Activated CD4-positive, CD25-positive, alpha-beta regulatory T cell treated with anti-CD3 and anti-CD28 coated beads, Interleukin-2, amount 50 U/mL, for 16 hours (primary cell): ENCODE measurements around the gene NF2.

Source experiments
- DNase-seq: peaks from one replicate; pipeline ENCODE4 v3.0.0-alpha.2; 2020; ENCODE audit warnings: low read depth, low spot score

NF2 gene

DNA sequence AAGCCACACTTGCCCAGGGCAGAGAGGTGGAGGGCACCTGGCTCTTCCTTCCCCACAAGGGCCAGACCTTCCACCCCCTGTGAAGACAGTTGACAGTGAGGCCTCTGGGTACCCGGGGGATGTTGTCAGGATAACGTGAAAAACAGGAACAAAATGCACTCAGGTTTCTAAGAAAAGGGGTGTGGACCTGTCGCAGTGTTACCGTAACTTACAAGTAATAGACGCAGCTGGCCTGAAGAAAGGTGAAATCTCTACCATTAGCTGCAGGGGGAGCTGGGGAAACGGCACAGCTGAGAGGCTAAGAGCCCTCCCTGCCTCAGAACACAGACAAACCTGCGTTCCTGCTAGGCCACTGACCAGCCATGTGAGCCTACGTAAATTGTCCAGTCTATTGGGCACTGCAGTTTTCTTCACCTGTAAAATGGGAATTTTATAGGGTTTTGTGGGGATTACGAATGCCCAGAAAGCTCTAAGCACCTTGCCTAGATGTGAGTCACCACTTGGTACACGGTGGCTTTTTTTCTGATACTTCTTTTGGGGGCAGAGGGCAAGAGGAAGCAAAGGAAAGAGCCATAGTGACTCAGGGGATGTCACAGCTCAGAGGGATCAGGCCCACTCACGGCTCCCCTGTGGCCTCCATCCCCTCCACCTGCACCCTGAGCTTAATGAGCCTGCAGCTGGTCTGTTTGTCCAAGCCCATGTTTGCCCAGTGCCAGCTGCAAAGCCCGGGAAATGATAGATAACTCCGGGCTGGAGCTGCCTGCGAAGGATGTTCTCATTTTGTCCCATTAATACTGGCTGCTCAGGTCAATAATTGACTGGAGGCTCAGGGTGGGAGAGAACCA lies 97.9 kb downstream of the NF2 start:
- no peak for DNase-seq

- DNase-seq = no peak
Observed at GRCh38 chr22:29702000-29702930, 98.8 kb downstream of the NF2 start.

GRCh38 chr22:29702931-29703501 lies 99.6 kb downstream of the NF2 start:
- DNase-seq = no peak

GRCh38 chr22:29703569-29704195 lies 100.2 kb downstream of the NF2 start:
- DNase-seq = no peak

DNA sequence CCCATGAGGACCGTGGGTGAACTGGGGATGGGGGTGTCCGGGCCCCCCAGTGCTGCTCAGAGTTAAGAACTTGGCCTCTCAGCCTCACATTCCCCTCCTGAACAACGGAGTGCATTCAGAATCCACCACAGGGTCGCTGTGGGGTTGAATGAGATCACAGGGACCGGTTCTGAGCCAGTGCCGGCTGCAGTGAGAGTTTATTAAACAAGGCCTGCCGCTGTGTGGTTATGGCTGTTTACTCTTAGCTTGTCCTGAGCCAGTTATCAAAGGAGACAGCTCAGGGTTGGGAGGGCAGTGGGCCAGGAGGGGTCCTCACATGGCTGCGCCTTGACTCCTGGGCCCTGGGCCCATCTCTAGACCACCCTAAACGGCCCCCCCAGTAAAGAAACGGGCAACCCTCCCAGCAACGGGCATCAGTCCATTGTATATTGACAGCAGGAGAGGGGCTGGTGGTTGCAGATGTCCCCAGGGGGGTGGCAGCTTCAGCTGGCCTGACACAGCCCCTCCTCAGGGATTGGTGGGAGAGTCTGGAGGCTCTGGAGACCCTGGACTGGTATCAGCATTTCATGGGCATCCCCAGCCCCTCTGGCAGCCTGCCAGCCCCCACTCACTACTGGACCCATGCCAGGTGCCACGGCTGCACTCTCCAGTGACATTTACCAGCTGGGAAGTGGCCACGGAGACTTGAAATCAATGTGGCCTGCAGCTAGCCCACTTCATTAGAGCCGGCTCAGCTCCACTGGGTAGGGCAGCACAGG lies 101.3 kb downstream of the NF2 start:
- DNase-seq = no peak

GRCh38 chr22:29705651-29706050 lies 102.2 kb downstream of the NF2 start:
- DNase-seq = no peak

DNA sequence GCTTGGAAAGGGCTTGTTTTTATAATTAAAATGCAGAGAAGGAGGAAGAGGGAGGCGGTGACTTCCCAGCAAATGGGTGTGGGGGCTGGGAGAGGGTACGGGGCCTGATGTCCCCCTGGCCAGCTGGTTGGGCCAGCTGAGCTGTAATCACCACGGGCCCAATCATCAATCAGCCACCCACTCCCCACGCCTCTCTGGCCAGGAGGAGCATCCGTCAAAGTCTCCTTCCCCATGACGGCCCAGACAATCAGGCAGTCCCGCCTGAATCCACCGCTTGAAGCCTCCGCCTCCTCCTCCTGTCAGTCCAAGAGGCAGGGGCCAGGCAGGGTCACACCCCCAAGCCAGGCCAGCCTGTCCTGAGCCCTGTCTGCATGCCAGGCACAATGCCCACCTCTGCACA lies 103.1 kb downstream of the NF2 start:
- DNase-seq = no peak

DNA sequence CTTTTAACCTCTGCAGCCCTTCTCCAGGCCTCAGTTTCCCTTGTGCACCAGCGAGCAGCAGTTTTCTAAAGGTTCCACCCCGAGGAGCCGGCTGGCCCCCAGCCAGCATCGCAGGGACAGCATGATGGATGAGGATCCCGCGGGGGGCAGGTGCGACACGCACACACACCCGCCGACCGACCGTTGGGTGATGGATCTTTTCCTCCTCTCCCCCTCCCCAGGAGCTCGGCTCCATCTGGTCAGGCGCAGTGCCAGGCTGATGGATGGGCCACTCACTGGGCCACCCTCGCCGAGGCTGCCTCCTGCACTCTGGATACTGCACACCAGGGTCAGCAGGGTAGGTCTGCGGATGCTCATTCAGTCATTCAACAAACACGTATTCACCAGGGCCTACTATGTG lies 103.6 kb downstream of the NF2 start:
- DNase-seq = no peak

DNA sequence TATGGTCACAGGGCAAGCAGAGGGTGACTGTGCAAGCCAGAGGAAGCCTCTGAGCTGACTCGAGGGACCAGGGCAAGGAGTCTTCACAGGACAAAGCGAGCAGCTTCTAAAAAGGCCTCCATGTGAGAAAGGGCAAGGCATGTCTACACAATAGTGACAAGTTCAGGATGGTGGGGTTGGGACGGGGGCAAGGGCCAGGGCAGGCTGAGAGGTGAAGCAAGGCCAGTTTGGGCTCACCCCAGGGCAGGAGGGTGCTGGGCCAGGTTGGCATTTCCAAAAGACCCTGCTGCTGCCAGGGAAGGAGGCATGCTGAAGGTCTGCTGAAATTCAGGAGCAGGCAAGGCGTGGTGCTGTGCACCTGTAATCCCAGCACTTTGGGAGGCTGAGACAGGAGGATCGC lies 104.0 kb downstream of the NF2 start:
- no peak for DNase-seq

DNA sequence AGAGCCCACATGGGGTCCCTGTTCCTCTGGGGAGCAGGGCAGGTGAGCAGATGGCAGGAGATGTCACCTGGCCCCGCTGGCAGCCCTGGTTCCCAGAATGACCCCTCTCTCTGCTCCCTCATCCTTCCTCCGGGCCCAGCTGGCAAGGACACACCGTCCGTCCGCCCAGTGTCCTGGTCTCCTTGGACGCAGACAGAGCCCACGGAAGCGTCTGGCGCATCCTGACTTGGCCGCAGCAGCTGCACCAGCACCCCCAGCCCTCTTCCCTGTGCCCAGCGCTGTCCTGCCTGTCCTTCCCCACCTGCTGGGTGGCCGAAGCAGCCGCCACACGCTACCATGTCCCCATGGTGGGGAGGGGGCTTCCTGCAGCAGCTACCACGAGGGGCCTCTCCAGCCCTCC lies 106.8 kb downstream of the NF2 start:
- no peak for DNase-seq

DNA sequence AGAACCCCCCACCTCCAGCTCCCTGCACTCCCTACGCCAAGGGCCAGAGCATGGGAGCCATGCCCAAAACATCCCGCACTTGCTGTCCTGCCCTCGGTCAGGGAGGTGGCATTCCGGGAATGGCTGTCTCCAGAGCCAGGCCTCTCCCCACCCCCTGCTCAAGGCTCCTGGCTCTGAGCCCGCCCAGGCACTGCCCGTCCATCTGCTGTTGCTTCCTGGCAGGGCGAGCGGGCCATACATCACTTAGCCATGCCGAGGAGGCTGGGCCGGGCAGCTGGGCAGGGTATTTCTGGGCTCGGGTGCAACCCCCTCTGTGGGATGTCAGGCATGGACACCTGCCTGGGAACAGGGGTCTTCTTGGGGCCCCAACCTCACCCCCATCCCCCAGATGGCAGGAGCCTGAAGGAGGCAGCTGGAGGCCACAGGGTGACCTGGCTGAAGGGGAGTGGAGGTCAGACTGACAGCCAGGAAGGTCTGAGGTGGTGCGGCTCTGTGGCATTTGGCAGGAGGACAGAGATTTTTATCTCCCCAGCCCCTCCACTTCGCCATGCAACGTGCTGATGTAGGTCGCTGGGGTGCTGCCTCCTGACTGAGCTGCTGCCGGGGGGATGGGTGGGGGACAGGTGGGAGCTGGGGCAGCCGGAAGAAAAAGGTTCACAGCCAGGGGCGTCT lies 107.6 kb downstream of the NF2 start:
- DNase-seq = no peak

DNA sequence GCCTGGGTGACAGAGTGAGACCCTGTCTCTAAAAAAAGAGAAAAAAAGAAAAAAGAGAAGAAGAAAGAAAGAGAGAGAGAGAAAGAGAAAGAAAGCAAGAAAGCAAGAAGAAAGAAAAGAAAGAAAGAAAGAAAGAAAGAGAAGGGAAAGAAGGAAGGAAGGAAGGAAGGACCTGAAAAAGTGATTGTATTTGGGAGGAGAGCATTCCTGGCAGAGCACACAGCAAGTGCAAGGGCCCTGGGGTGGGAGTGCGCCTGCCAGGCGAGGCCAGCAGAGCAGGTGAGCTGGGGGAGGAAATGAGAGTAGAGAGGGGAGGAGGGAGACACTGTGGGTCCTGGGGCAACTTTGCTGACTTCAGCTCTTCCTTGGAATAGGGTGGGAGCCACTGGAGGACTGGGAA lies 108.7 kb downstream of the NF2 start:
- DNase-seq = no peak

GRCh38 chr22:29713156-29713727 lies 109.8 kb downstream of the NF2 start:
- no peak for DNase-seq

- no peak for DNase-seq
Observed at GRCh38 chr22:29715240-29715639, 111.8 kb downstream of the NF2 start.

DNA sequence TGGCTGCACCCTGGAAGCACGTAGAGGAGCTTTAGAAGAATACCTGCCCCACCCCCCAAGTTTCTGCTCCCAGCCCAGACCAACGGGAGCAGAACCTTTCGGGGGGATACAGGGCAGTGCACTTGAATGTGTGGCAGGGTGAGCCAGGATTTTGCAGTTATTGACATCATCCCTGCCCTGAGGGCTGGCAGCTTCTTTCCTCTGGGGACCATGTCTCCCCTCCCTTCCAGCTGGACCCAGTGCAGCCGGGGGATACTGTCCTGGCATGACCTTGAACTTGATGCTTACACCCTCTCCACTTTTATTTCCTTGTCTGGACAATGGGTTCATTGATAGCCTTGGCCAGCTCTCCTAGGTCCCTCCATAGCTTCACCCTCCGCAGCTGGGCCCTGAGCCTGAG lies 112.3 kb downstream of the NF2 start:
- no peak for DNase-seq

- no peak for DNase-seq
Observed at GRCh38 chr22:29716814-29717545, 113.5 kb downstream of the NF2 start.

DNA sequence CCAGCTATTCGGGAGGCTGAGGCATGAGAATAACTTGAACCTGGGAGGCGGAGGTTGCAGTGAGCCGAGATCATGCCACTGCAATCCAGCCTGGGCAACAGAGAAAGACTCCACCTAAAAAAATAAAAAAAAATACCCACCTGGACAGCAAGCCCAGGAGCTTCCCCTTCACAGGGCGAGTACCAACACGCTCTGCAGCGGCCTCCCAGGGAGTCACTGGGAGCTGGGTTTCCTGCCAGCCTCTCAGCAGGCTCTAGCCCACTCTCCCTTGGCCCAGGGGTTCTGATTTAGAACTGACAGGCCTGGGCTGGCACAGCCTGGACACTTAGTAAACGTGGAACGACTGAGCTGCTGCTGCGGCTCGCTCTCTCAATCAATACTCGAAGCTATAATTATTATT lies 114.4 kb downstream of the NF2 start:
- no peak for DNase-seq

DNA sequence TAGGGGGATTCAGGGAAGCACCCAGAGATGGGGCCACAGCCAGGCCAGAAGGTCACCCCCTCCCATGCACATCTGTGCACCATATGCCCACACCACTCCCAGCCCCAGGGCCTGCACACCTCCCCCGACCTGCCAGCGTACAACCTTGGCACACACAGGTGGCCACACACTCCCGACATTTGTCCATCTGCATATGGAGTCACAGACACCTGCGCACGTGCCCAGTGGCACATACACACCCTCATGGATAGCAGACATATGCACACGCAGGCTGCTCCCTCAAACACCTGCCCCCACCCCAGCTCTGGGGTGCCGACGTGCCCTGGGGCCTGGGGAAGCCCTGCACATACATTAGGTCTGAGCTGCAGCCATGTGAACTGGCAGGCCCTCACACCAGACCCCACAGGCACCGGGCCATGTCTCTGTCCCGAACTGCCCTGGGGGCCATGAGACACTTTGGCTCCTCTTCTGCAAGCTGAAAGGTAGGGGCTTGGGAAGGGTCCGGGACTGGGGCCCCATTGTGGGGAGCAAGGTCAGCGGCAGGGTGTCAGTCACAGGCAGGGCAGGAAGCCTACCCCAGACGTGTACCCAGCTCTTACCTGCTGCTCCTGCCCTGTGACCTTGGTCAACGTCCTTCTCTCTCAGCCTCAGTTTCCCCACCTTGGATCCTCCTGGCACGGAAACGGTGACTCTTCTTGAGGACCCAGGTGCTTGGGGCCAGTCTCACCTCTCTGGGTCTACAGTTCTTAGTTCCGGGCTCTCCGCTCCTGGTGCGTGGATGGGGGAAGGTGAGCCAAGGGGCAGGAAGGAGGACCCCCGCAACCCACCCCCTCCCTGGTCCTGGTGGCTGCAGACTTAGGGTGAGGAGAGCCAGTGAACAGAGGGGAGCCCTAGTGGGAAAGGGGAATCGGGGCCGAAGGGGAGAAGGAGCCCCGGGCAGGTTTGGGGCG lies 115.8 kb downstream of the NF2 start:
- DNase-seq = no peak
